Stimulated activated naive B cell treated with anti-CD40 and anti-IgM and Interleukin-4, amounts not matched to agents 10 μg/mL and 1 μg/mL and 100 μg/mL, for 72 hours (primary cell): Measurements from ENCODE around the gene HYDIN.
"Not testable (repeated sequence)": the region's sequence is repeated elsewhere in the genome, so short reads cannot be mapped to it uniquely, and the experiment has no call there.

Experiments
- ATAC-seq, 2 donors: fragments of 150-1000 bp; cut with Tn5 transposase; replicated peaks; 2 replicates each; pipeline ENCODE4 v1.10.0; 2021; ENCODE audit warnings: moderate library complexity in 1 of 2
- DNase-seq: peaks from one replicate; pipeline ENCODE4 v3.0.0; 2021
- H3K27ac Mint-ChIP-seq: one replicate; pipeline ENCODE4 v1.8.0; 2022; ENCODE audit warnings: mild to moderate bottlenecking, mixed read lengths
- H3K27me3 Mint-ChIP-seq, 2 donors: one replicate each; pipeline ENCODE4 v1.8.0; 2022; ENCODE audit warnings: mixed read lengths in 2 of 2
- H3K36me3 Mint-ChIP-seq, 2 donors: one replicate each; pipeline ENCODE4 v1.8.0; 2022; ENCODE audit warnings: mixed read lengths in 2 of 2, mild to moderate bottlenecking in 1 of 2
- H3K4me1 Mint-ChIP-seq, 2 donors: one replicate each; pipeline ENCODE4 v1.8.0; 2022; ENCODE audit warnings: mixed read lengths in 2 of 2, mild to moderate bottlenecking in 1 of 2
- H3K4me3 Mint-ChIP-seq, 2 donors: one replicate each; pipeline ENCODE4 v1.8.0; 2022; ENCODE audit warnings: mild to moderate bottlenecking in 2 of 2, mixed read lengths in 2 of 2, moderate library complexity in 1 of 2
- H3K9me3 Mint-ChIP-seq, 2 donors: one replicate each; pipeline ENCODE4 v1.8.0; 2022; ENCODE audit warnings: mixed read lengths in 2 of 2, mild to moderate bottlenecking in 1 of 2

The HYDIN gene

GRCh38 chr16:70861996-70862395, 368.5 kb downstream of the HYDIN start:
- H3K27ac Mint-ChIP-seq, ATAC-seq, H3K9me3 Mint-ChIP-seq, H3K27me3 Mint-ChIP-seq, H3K4me1 Mint-ChIP-seq, H3K36me3 Mint-ChIP-seq, DNase-seq, H3K4me3 Mint-ChIP-seq: not testable (repeated sequence)

- H3K4me1 Mint-ChIP-seq, H3K36me3 Mint-ChIP-seq, H3K27ac Mint-ChIP-seq, H3K4me3 Mint-ChIP-seq, H3K27me3 Mint-ChIP-seq, H3K9me3 Mint-ChIP-seq, ATAC-seq, DNase-seq: not testable (repeated sequence)
Observed at GRCh38 chr16:70851299-70851698, 379.2 kb downstream of the HYDIN start.

- not testable (repeated sequence) for H3K36me3 Mint-ChIP-seq, H3K4me1 Mint-ChIP-seq, H3K27me3 Mint-ChIP-seq, DNase-seq, H3K27ac Mint-ChIP-seq, ATAC-seq, H3K4me3 Mint-ChIP-seq, H3K9me3 Mint-ChIP-seq
Observed at GRCh38 chr16:70823498-70824118, 406.9 kb downstream of the HYDIN start.

GRCh38 chr16:70822734-70823133, 407.8 kb downstream of the HYDIN start:
- not testable (repeated sequence) for DNase-seq, H3K4me3 Mint-ChIP-seq, H3K27ac Mint-ChIP-seq, H3K36me3 Mint-ChIP-seq, H3K27me3 Mint-ChIP-seq, ATAC-seq, H3K4me1 Mint-ChIP-seq, H3K9me3 Mint-ChIP-seq

GRCh38 chr16:70818088-70818487, 412.4 kb downstream of the HYDIN start:
- not testable (repeated sequence) for H3K9me3 Mint-ChIP-seq, ATAC-seq, H3K27ac Mint-ChIP-seq, H3K27me3 Mint-ChIP-seq, H3K36me3 Mint-ChIP-seq, H3K4me3 Mint-ChIP-seq, DNase-seq, H3K4me1 Mint-ChIP-seq

- ATAC-seq (peak; percentile 23 to 57), DNase-seq (no peak)
- peaks cover 16 to 31% of the 10 kb centered on the region in 2 donors for H3K27me3 Mint-ChIP-seq
- no peak overlapping the region for H3K27ac Mint-ChIP-seq
- H3K4me1 Mint-ChIP-seq = no peaks in the 10 kb centered on the region
- H3K4me3 Mint-ChIP-seq = no peak overlapping the region
- no peaks in the 10 kb centered on the region for H3K36me3 Mint-ChIP-seq
- H3K9me3 Mint-ChIP-seq = no peaks in the 10 kb centered on the region
Observed at GRCh38 chr16:70809392-70810060, 421.0 kb downstream of the HYDIN start.

GRCh38 chr16:70808371-70808770, 422.2 kb downstream of the HYDIN start:
- Mint-ChIP-seq H3K4me3 (no peak overlapping the region), H3K27ac (no peak overlapping the region), H3K36me3 (no peaks in the 10 kb centered on the region), H3K9me3 (peaks cover 0 to 2% of the 10 kb centered on the region in 2 donors), H3K27me3 (peaks cover 21 to 38% of the 10 kb centered on the region in 2 donors), H3K4me1 (no peaks in the 10 kb centered on the region)
- ATAC-seq (peak; percentile 29 to 33), DNase-seq (no peak)

GRCh38 chr16:70805787-70806186, 424.7 kb downstream of the HYDIN start:
- peaks cover 21 to 38% of the 10 kb centered on the region in 2 donors for H3K27me3 Mint-ChIP-seq
- ATAC-seq (no peak), DNase-seq (no peak)
- peaks cover 0 to 2% of the 10 kb centered on the region in 2 donors for H3K9me3 Mint-ChIP-seq
- no peak overlapping the region for H3K4me3 Mint-ChIP-seq
- no peak overlapping the region for H3K27ac Mint-ChIP-seq
- peaks cover 0 to 9% of the 10 kb centered on the region in 2 donors for H3K4me1 Mint-ChIP-seq
- no peaks in the 10 kb centered on the region for H3K36me3 Mint-ChIP-seq

GRCh38 chr16:70805380-70805779, 425.1 kb downstream of the HYDIN start:
- Mint-ChIP-seq H3K27me3 (peaks cover 18 to 37% of the 10 kb centered on the region in 2 donors), H3K36me3 (no peaks in the 10 kb centered on the region), H3K27ac (no peak overlapping the region), H3K4me3 (no peak overlapping the region), H3K4me1 (peaks cover 2 to 13% of the 10 kb centered on the region in 2 donors), H3K9me3 (peaks cover 0 to 2% of the 10 kb centered on the region in 2 donors)
- DNase-seq (no peak), ATAC-seq (no peak)

GRCh38 chr16:70804734-70805169, 425.8 kb downstream of the HYDIN start:
- H3K27me3 Mint-ChIP-seq = peaks cover 13 to 30% of the 10 kb centered on the region in 2 donors

GRCh38 chr16:70804153-70804733, 426.3 kb downstream of the HYDIN start:
- no peak overlapping the region for H3K4me3 Mint-ChIP-seq
- H3K27ac Mint-ChIP-seq = no peak overlapping the region

More at GRCh38 chr16:70804734-70805169, 425.8 kb downstream of the HYDIN start:
- no peak overlapping the region for H3K27ac Mint-ChIP-seq
- peaks cover 4 to 20% of the 10 kb centered on the region in 2 donors for H3K4me1 Mint-ChIP-seq
- peaks cover 0 to 2% of the 10 kb centered on the region in 2 donors for H3K9me3 Mint-ChIP-seq
- H3K4me3 Mint-ChIP-seq = no peak overlapping the region
- H3K36me3 Mint-ChIP-seq = no peaks in the 10 kb centered on the region
- ATAC-seq (peak in 1 of 2 donors; percentile 2), DNase-seq (no peak)

GRCh38 chr16:70803319-70803718, 427.2 kb downstream of the HYDIN start:
- Mint-ChIP-seq H3K4me3 (no peak overlapping the region), H3K4me1 (peaks cover 13 to 30% of the 10 kb centered on the region in 2 donors)

More at GRCh38 chr16:70804153-70804733, 426.3 kb downstream of the HYDIN start:
- ATAC-seq = no peak
- Mint-ChIP-seq H3K27me3 (peaks cover 13 to 28% of the 10 kb centered on the region in 2 donors), H3K9me3 (peaks cover 0 to 2% of the 10 kb centered on the region in 2 donors), H3K4me1 (peaks cover 8 to 25% of the 10 kb centered on the region in 2 donors), H3K36me3 (peaks cover 0 to under 1% of the 10 kb centered on the region in 2 donors)
- DNase-seq = no peak

GRCh38 chr16:70801611-70802010, 428.9 kb downstream of the HYDIN start:
- DNase-seq (no peak), ATAC-seq (no peak)
- Mint-ChIP-seq H3K9me3 (peaks cover 0 to 2% of the 10 kb centered on the region in 2 donors), H3K4me1 (peaks cover 13 to 38% of the 10 kb centered on the region in 2 donors), H3K36me3 (peaks cover 2 to 14% of the 10 kb centered on the region in 2 donors), H3K27me3 (peaks cover 7 to 18% of the 10 kb centered on the region in 2 donors), H3K27ac (no peak overlapping the region), H3K4me3 (peak overlapping the region; percentile 96 to 98)

More at GRCh38 chr16:70803319-70803718, 427.2 kb downstream of the HYDIN start:
- DNase-seq (no peak), ATAC-seq (no peak)
- peaks cover 0 to 2% of the 10 kb centered on the region in 2 donors for H3K9me3 Mint-ChIP-seq
- H3K36me3 Mint-ChIP-seq = peaks cover 0 to 5% of the 10 kb centered on the region in 2 donors
- peaks cover 10 to 28% of the 10 kb centered on the region in 2 donors for H3K27me3 Mint-ChIP-seq
- no peak overlapping the region for H3K27ac Mint-ChIP-seq

- H3K27ac Mint-ChIP-seq = peak within 1 kb of the TSS; percentile 98
- peaks cover 0 to 2% of the 10 kb centered on the region in 2 donors for H3K9me3 Mint-ChIP-seq
- H3K4me3 Mint-ChIP-seq = peak within 1 kb of the TSS; percentile 96 to 98
- peaks cover 2 to 14% of the 10 kb centered on the region in 2 donors for H3K36me3 Mint-ChIP-seq
- ATAC-seq = peak; percentile 92 to 95
- peak; percentile 94 for DNase-seq
- H3K4me1 Mint-ChIP-seq = peaks cover 13 to 45% of the 10 kb centered on the region in 2 donors
- H3K27me3 Mint-ChIP-seq = peaks cover 6 to 11% of the 10 kb centered on the region in 2 donors
Observed at GRCh38 chr16:70800781-70801480, 429.6 kb downstream of the HYDIN start, which contains the start of gene VAC14. Gene VAC14 (minus strand): TSS chr16:70801158. CDS start chr16:70800900, 258 bp downstream.
